HepG2 (cell line): ENCODE measurements around the gene SCN8A. TPM values are rescaled to one million over a fixed set of nuclear protein-coding genes. Genes with fewer than 3 reads are reported as not detected.

ENCODE experiments used
- ATAC-seq: fragments of 200-7000 bp; cut with Tn5 transposase; 3 replicates; pipeline ENCODE4 v1.9.1; 2020; ENCODE audit warnings: mild to moderate bottlenecking, moderate library complexity
- BruUV-seq: library from RNA; stranded (reverse); fragments of 400-500 nt; replicated peaks from 2 replicates; lab custom pipeline; 2021; lab: Mats Ljungman, UMichigan
- CTCF ChIA-PET: fragments of 300-600 bp; formaldehyde crosslinking; extraction: SDS; loops from one replicate; lab custom pipeline; 2021; ENCODE audit warnings: low total read pairs, inconsistent platforms, low intra/inter-chr PET ratio; lab: Yijun Ruan, JAX
- POLR2A ChIA-PET: fragments of 350-600 bp; sonication (Branson Sonifier 250); formaldehyde crosslinking; loops from one replicate; lab custom pipeline; 2020; ENCODE audit warnings: antibody characterized with exemption, inconsistent platforms; lab: Yijun Ruan, JAX
- DNase-seq: peaks from one replicate; pipeline ENCODE4 v3.0.0-alpha.2; 2015; ENCODE audit warnings: low spot score
- FAIRE-seq: peaks from 3 replicates; lab custom pipeline; 2011; peaks lifted over from hg19 to GRCh38; lab: Jason Lieb, UNC
- H2AFZ ChIP-seq: one replicate; pipeline ENCODE4 v1.6.1; 2011; ENCODE audit warnings: low read length, inconsistent platforms
- H3K27ac ChIP-seq: fragments of 300-600 bp; 3 replicates; pipeline ENCODE4 v1.8.0; 2011; ENCODE audit warnings: mixed run types, mild to moderate bottlenecking, mixed read lengths, low read length, inconsistent platforms; ENCODE audit not compliant: insufficient read depth; ENCODE audit errors: extremely low read length
- H3K27me3 ChIP-seq, 2 experiments: fragments of 200-600 bp in 1 of 2; 2 replicates in 1 of 2; 3 replicates in 1 of 2; pipeline versions ENCODE4 v1.6.0 to v1.8.0; 2011; ENCODE audit warnings: low read length in 2 of 2, mild to moderate bottlenecking in 2 of 2, moderate library complexity in 2 of 2, inconsistent platforms in 1 of 2; ENCODE audit not compliant: insufficient read depth in 2 of 2, control insufficient read depth in 1 of 2
- H3K36me3 ChIP-seq, 2 experiments: fragments of 200-600 bp in 1 of 2; replicated peaks in 1 of 2; 2 replicates in 1 of 2; 3 replicates in 1 of 2; pipeline versions ENCODE4 v1.5.1 to v1.8.0; 2011; ENCODE audit warnings: low read length in 2 of 2, inconsistent platforms in 1 of 2; ENCODE audit not compliant: insufficient read depth in 2 of 2, control insufficient read depth in 1 of 2
- H3K4me1 ChIP-seq: 2 replicates; pipeline ENCODE4 v1.5.1; 2012; ENCODE audit warnings: low read length, inconsistent platforms; ENCODE audit not compliant: insufficient read depth
- H3K4me2 ChIP-seq: 2 replicates; pipeline ENCODE4 v1.6.0; 2011; ENCODE audit warnings: low read depth, low read length, inconsistent platforms
- H3K4me3 ChIP-seq, 3 experiments: fragments of 200-600 bp in 1 of 3; sonication (generic), shearing (Covaris generic) in 1 of 3; replicated peaks in 1 of 3; 2 replicates each; pipeline ENCODE4 v1.5.1; 2011 to 2016; ENCODE audit warnings: low read length in 3 of 3, inconsistent platforms in 2 of 3, low read depth in 2 of 3, mild to moderate bottlenecking in 2 of 3, control low read depth in 1 of 3, mixed read lengths in 1 of 3; ENCODE audit not compliant: insufficient read depth in 1 of 3
- H3K79me2 ChIP-seq: one replicate; pipeline ENCODE4 v1.6.1; 2011; ENCODE audit warnings: low read length, inconsistent platforms; ENCODE audit not compliant: insufficient read depth
- H3K9ac ChIP-seq: 2 replicates; pipeline ENCODE4 v1.6.0; 2011; ENCODE audit warnings: mild to moderate bottlenecking, low read depth, low read length, inconsistent platforms; ENCODE audit not compliant: insufficient read depth
- H3K9me3 ChIP-seq: 2 replicates; pipeline ENCODE4 v1.5.1; 2012; ENCODE audit warnings: mild to moderate bottlenecking, low read length
- H4K20me1 ChIP-seq: 2 replicates; pipeline ENCODE4 v1.6.0; 2011; ENCODE audit warnings: inconsistent platforms, mild to moderate bottlenecking, low read length, moderate library complexity; ENCODE audit not compliant: insufficient read depth
- KDM5B ChIP-seq: sonication (generic); formaldehyde crosslinking; IDR thresholded peaks from 2 replicates; pipeline ENCODE4 v1.4.0; 2020; ENCODE audit warnings: missing genetic modification reagents, mild to moderate bottlenecking, borderline replicate concordance
- PHF5A ChIP-seq: IDR thresholded peaks from one replicate; pipeline ENCODE4 v1.6.1; 2018; ENCODE audit warnings: low read depth, missing genetic modification reagents; ENCODE audit not compliant: unreplicated experiment
- U2AF1 ChIP-seq: fragments of 200-400 bp; formaldehyde crosslinking; optimal IDR thresholded peaks from 2 replicates; pipeline ENCODE3; 2017; ENCODE audit warnings: mild to moderate bottlenecking, low read depth, low read length
- ZFX ChIP-seq: sonication (generic); formaldehyde crosslinking; IDR thresholded peaks from 2 replicates; pipeline ENCODE4 v1.4.0; 2020; ENCODE audit warnings: mild to moderate bottlenecking, low read depth, missing genetic modification reagents, moderate library complexity
- ZNF10 ChIP-seq: sonication (generic); formaldehyde crosslinking; IDR thresholded peaks from 2 replicates; pipeline ENCODE4 v1.4.0; 2020; ENCODE audit warnings: mild to moderate bottlenecking, low read depth, missing genetic modification reagents, borderline replicate concordance
- ZNF260 ChIP-seq: sonication (generic); formaldehyde crosslinking; IDR thresholded peaks from 2 replicates; pipeline ENCODE4 v1.4.0; 2020; ENCODE audit warnings: missing genetic modification reagents, low read depth, mild to moderate bottlenecking, borderline replicate concordance
- ZNF343 ChIP-seq: sonication (generic); formaldehyde crosslinking; IDR thresholded peaks from 2 replicates; pipeline ENCODE4 v1.4.0; 2020; ENCODE audit warnings: mild to moderate bottlenecking, missing genetic modification reagents
- ZNF772 ChIP-seq: sonication (generic); formaldehyde crosslinking; IDR thresholded peaks from 2 replicates; pipeline ENCODE4 v1.5.0; 2020; ENCODE audit warnings: mild to moderate bottlenecking, missing genetic modification reagents
- WGBS: methylation state at CpG from one replicate; pipeline ENCODE4 v1.1.6; 2017; ENCODE audit warnings: low lambda C conversion rate; 5-methylcytosine and 5-hydroxymethylcytosine counted together
- in situ Hi-C: cut with HindIII; loops from 2 replicates; pipeline ENCODE4 v1.10.0; 2017; ENCODE audit warnings: low pct_unique_long_range_greater_than_20kb; ENCODE audit not compliant: extremely low pct_ligation_motif_present
- intact Hi-C: fragments of 100-400 bp; cut with micrococcal nuclease; formaldehyde crosslinking; loops from one replicate; pipeline ENCODE4 v1.10.0; 2022; ENCODE audit not compliant: unreplicated experiment
- polyA plus RNA-seq, 8 experiments: library from polyadenylated mRNA; depleted of rRNA in 3 of 8; stranded (reverse) in 7 of 8; unstranded in 1 of 8; fragments of >200 nt; fragmentation: Illumina TruSeq in 4 of 8; extraction: Trizol in 4 of 8; gene quantifications; 2 replicates each; pipeline versions ENCODE4 v1.2.1 to v1.2.3, GENCODE V29; 2011 to 2016; ENCODE audit warnings: low read depth in 4 of 8, missing spikeins in 1 of 8, mixed read lengths in 1 of 8; ENCODE audit not compliant: insufficient read depth in 1 of 8
- total RNA-seq, 5 experiments: library from RNA; depleted of rRNA; stranded (reverse); fragments of >200 nt; fragmentation: Illumina TruSeq; extraction: Trizol; gene quantifications; 2 replicates each; pipeline ENCODE4 v1.2.3, GENCODE V29; 2016; ENCODE audit warnings: low read depth in 1 of 5

The SCN8A gene
- total and polyA plus RNA-seq, 2 of the 13 experiments (the other 11 are each of a cell fraction or from before 2014, with no cell fraction given): 0.57 to 1.4 TPM

- in situ Hi-C loops: loop anchor here (5.0 to 10.0 kb wide), 2 partner anchors 281 to 393 kb away; partner anchors contain the start of gene SLC4A8
- intact Hi-C loops: loop anchor here (2.0 kb wide), 1 partner anchor 223 kb away; no protein-coding TSS in a partner anchor
- no peak overlapping the region for H2AFZ ChIP-seq
- no peak overlapping the region for H3K4me3 ChIP-seq
- peak overlapping the region; percentile 95; the same call in 1 of the 2 replicates for H3K4me2 ChIP-seq
- H3K27me3 ChIP-seq: 0 out of 5 replicates have a peak, but pooled peaks cover 1 to 4% of the 10 kb centered on the region in 2 experiments
- no peak for TF ChIP-seq ZFX
- no peak for TF ChIP-seq PHF5A
- no peak for TF ChIP-seq ZNF772 (CRISPR knock-in tag)
- TF ChIP-seq KDM5B (CRISPR knock-in tag): no peak
- no peak for TF ChIP-seq ZNF260
- no peak for TF ChIP-seq ZNF10
- TF ChIP-seq ZNF343 (CRISPR knock-in tag): no peak
- no peak for TF ChIP-seq U2AF1
- FAIRE-seq (no peak), DNase-seq (no peak), ATAC-seq (no peak)
- no peaks in the 10 kb centered on the region for H4K20me1 ChIP-seq
- WGBS: 82% methylated on average over 6 of the region's 6 CpGs
- CTCF ChIA-PET: no interaction called here
- H3K27ac ChIP-seq: no peak overlapping the region
- H3K9me3 ChIP-seq: no peaks in the 10 kb centered on the region
- POLR2A ChIA-PET: interaction anchor here (2.3 kb wide), 1 partner anchor 9 kb away, joined by 12 read pairs; no protein-coding TSS in a partner anchor
- no peaks in the 10 kb centered on the region for H3K79me2 ChIP-seq
- no peak overlapping the region for H3K9ac ChIP-seq
- peaks cover 11% of the 10 kb centered on the region; the same call in 1 of the 2 replicates for H3K4me1 ChIP-seq
- no peaks in the 10 kb centered on the region for H3K36me3 ChIP-seq
- BruUV-seq: no TSS peak
These were observed 224.5 kb downstream of the SCN8A start for GRCh38 chr12:51815571-51815970.
